Measurements from ENCODE around the gene DDA1. TPM values are rescaled to one million over a fixed set of nuclear protein-coding genes. Genes with fewer than 3 reads are reported as not detected.

Gene DDA1
- total RNA-seq, 2 experiments from 2014 or later = 44.1 to 46.7 TPM

DNA sequence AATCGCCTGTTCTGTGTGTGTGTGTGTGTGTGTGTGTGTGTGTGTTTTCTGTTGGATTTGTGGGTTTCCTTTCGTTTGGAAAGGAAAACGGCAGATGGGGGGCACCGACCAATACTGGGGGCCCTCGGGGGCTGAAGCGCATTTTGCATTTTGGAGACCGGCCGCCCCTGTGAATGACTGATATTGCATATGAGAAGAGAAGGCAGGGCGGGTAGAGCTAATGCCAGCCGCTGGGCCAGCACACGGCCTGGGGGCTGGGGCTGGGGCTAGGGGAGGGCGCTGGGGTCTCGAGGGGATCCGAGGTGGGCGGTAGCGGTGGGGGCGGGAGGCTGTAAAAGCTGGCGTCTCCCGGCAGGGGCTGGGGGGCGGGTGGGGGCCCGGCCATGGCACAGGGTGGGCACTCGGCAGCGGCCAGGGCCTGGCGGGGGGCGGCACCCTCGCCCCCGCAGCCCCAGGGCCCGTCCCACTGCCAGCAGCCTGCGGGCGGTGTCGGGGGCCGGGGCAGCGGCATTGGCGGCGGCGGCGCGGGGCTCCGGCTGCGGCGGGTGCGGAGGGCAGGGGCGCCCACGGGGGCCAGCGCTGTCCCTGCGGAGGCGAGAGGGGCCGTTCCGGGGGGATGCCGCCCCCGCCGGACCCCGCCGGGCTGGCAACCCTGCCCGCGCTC lies 14.1 kb downstream of the DDA1 start:
- no peak overlapping the region for H3K27ac Mint-ChIP-seq
- H3K4me3 Mint-ChIP-seq = peak overlapping the region; percentile 47
- ATAC-seq (ENCODE audit: low read depth) (no peak), DNase-seq (no peak)
- H3K36me3 Mint-ChIP-seq = peaks cover 5% of the 10 kb centered on the region
- peaks cover 5% of the 10 kb centered on the region for H3K4me1 Mint-ChIP-seq
- no peaks in the 10 kb centered on the region for H3K9me3 Mint-ChIP-seq
- no peaks in the 10 kb centered on the region for H3K27me3 Mint-ChIP-seq
- POLR2A ChIA-PET = interaction anchor here (2.3 kb wide), 1 partner anchor 10 kb away, joined by 10 read pairs; no protein-coding TSS in a partner anchor

DNA sequence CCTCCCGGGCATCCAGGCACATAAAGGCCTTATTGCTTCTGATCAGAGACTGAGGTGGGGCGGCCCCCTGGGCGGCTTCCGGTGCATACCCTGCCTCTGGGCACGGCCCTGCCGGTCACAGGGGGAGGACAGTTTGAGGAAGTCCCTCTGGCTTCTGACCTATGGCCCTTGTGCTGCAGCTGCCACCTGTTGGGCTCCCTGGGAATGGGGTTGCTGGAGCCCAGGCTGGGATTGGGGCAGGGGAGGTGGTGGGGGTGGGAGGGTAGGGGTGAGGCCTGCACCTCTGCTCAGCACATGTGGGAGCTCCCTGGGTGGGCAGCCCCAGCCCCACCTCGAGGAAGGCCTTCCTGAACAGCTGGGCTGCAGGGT lies 14.6 kb downstream of the DDA1 start:
- Mint-ChIP-seq H3K36me3 (peaks cover 5% of the 10 kb centered on the region), H3K9me3 (no peaks in the 10 kb centered on the region), H3K27ac (peak overlapping the region; percentile 42), H3K4me1 (peaks cover 5% of the 10 kb centered on the region), H3K4me3 (no peak overlapping the region), H3K27me3 (no peaks in the 10 kb centered on the region)
- DNase-seq (no peak), ATAC-seq (ENCODE audit: low read depth) (peak; percentile 29)
- POLR2A ChIA-PET = interaction anchor here (0.5 to 2.3 kb wide), 3 partner anchors 9 to 419 kb away, joined by 5 to 10 read pairs (median 5); partner anchors contain the start of gene DDA1

DNA sequence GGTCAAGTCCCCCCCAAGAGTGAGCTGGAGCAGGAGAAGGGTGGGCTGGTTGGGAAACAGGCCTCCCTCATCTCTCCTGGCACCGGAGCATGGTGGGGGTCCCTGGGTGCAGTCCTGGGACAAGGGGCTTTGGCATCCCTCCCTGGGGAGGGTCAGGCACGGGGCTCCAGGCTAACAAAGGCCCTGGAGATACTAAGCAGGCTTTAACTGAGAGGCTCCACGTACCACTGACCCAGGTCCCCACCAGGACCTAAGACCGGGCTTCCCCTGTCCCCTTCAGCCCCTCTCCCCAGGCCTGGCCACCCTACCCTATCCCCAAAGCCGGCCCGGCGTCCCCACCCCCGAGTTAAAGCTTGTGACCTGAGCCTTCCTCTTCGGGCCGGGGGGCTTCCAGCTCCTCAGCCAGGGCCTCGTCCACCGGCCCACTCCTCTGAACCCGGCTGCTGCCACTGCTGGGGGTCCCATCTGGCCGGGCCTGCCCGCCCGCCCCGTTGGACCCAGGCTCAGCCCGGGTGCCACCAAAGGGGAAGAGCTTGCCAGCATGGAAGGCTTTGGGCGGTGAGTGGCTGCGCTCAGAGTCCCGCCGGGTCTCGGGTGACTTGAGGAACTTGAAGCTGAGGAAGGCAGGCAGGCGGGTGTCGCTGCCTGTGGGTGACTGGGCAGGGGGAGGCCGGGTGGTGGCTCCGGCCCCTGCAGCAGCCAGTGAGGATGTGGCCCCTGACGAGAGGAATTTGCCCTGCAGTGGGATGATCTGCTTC lies 15.2 kb downstream of the DDA1 start:
- H3K4me1 Mint-ChIP-seq = peaks cover 6% of the 10 kb centered on the region
- ATAC-seq (ENCODE audit: low read depth) (no peak), DNase-seq (no peak)
- POLR2A ChIA-PET = interaction anchor here (0.5 to 2.3 kb wide), 3 partner anchors 9 to 418 kb away, joined by 5 to 10 read pairs (median 5); partner anchors contain the start of gene DDA1
- no peak overlapping the region for H3K27ac Mint-ChIP-seq
- no peak overlapping the region for H3K4me3 Mint-ChIP-seq
- no peaks in the 10 kb centered on the region for H3K27me3 Mint-ChIP-seq
- H3K36me3 Mint-ChIP-seq = peaks cover 5% of the 10 kb centered on the region
- no peaks in the 10 kb centered on the region for H3K9me3 Mint-ChIP-seq

DNA sequence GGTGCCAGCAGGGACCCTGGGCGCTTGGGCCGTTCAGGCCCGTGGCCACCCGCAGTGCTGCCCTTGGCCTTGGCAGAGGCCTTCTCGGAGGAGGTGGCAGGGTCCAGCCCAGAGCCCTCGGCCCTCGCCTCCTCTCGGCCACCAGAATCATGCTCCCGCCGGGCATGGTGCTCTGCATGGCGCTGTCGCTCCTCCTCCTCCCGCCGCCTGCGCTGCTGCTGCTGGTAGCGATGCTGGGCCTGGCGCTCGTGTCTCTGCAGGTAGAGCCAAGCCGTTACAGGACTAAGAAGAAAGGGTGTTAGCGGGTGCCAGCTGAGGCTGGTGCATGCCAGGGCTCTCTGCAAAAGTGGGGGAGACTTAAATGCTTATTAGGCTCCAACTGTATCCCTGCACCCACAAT lies 15.8 kb downstream of the DDA1 start:
- Mint-ChIP-seq H3K36me3 (peaks cover 3% of the 10 kb centered on the region), H3K4me1 (peaks cover 6% of the 10 kb centered on the region), H3K27me3 (no peaks in the 10 kb centered on the region), H3K27ac (no peak overlapping the region), H3K4me3 (no peak overlapping the region), H3K9me3 (no peaks in the 10 kb centered on the region)
- no peak for ATAC-seq (ENCODE audit: low read depth)
- POLR2A ChIA-PET = interaction anchor here (1.4 to 2.3 kb wide), 2 partner anchors 8 to 16 kb away, joined by 5 to 10 read pairs; partner anchors contain the start of gene DDA1
- no peak for DNase-seq

DNA sequence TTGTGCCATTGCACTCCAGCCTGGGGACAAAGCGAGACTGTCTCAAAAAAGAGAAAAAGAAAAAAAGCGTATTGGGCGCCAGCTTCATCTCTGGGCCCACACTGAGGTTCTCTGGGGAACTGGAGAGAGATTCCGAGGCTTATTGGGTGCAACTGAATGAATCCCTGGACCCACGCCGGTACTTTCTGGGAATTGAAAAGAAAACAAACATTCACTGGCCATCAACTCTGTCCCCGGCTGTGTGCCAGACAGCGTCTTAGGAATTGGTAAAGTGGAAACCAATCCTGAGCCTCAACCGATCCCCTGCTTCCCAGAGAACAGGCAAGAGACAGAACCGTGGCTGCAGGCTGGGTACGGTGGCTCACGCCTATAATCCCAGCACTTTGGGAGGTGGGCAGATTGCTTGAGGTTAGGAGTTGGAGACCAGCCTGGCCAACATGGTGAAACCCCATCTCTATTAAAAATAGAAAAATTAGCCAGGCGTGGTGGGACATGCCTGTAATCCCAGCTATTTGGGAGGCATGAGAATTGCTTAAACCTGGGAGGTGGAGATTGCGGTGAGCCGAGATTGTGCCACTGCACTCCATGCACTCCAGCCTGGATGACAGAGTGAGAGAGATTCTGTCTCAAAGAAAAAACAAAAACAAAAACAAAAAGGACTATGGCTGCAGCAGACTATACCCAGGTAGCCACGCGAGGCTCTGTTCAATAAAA lies 16.7 kb downstream of the DDA1 start:
- Mint-ChIP-seq H3K27me3 (peaks cover 5% of the 10 kb centered on the region), H3K27ac (no peak overlapping the region), H3K4me3 (no peak overlapping the region), H3K4me1 (peaks cover 6% of the 10 kb centered on the region), H3K36me3 (peaks cover 2% of the 10 kb centered on the region), H3K9me3 (no peaks in the 10 kb centered on the region)
- POLR2A ChIA-PET = interaction anchor here (0.9 kb wide), 1 partner anchor 11 kb away, joined by 5 read pairs; no protein-coding TSS in a partner anchor
- DNase-seq = no peak
- ATAC-seq (ENCODE audit: low read depth) = no peak

DNA sequence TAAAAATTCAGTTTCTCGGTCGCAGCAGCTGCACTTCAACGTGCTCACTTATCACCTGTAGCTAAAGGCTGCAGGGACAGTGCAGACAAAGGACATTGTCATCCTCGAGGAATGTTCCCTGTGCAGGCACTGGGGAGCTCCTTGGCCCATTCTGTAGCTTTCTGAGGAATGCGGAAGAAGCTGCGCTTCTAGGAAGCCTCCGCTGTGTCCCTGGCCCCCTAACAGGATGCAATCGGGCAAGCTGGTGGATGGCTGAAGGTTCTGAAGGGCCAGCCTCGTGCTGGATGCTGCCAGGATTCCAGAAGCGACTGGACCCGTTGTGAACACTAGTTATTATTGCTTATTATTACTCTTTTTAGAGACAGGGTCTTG lies 17.2 kb downstream of the DDA1 start:
- DNase-seq (no peak), ATAC-seq (ENCODE audit: low read depth) (no peak)
- H3K4me3 Mint-ChIP-seq = no peak overlapping the region
- H3K9me3 Mint-ChIP-seq = no peaks in the 10 kb centered on the region
- H3K4me1 Mint-ChIP-seq = peaks cover 6% of the 10 kb centered on the region
- H3K27me3 Mint-ChIP-seq = peaks cover 5% of the 10 kb centered on the region
- peaks cover 2% of the 10 kb centered on the region for H3K36me3 Mint-ChIP-seq
- H3K27ac Mint-ChIP-seq = no peak overlapping the region
- POLR2A ChIA-PET = interaction anchor here (0.9 to 3.9 kb wide), 2 partner anchors 10 to 17 kb away, joined by 5 to 26 read pairs; partner anchors contain the start of gene DDA1

DNA sequence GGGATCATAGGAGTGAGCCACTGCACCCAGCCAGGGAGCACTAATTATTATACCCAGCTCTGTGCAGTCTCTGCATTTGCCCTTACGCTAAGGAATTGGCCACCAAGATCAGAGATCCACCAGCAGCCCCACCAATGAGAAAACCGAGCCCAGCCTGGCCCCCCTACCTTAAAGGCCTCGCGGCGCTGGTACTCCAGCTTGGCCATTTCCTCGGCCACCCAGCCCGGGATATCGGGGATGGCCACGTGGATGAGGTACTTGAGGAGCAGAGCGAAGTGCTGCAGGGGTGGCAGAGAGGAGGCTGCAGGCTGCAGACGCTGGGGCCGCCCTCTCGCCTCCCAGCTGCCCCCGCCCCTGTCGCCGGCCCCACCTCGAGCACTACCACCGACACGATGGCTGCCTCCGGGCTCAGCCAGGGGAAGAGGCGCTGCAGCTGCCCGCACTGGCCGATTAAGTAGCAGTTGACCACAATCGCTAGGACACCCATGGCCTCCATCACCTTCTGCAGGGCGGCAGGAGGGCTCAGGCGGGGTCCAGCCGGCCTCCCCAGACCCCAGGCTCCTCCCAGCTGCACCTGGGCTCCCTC lies 17.8 kb downstream of the DDA1 start:
- Mint-ChIP-seq H3K27ac (no peak overlapping the region), H3K27me3 (peaks cover 5% of the 10 kb centered on the region), H3K4me3 (no peak overlapping the region), H3K4me1 (peaks cover 6% of the 10 kb centered on the region), H3K36me3 (peaks cover 2% of the 10 kb centered on the region), H3K9me3 (no peaks in the 10 kb centered on the region)
- no peak for DNase-seq
- no peak for ATAC-seq (ENCODE audit: low read depth)
- POLR2A ChIA-PET = interaction anchor here (0.9 to 3.9 kb wide), 2 partner anchors 9 to 18 kb away, joined by 5 to 26 read pairs; partner anchors contain the start of gene DDA1

DNA sequence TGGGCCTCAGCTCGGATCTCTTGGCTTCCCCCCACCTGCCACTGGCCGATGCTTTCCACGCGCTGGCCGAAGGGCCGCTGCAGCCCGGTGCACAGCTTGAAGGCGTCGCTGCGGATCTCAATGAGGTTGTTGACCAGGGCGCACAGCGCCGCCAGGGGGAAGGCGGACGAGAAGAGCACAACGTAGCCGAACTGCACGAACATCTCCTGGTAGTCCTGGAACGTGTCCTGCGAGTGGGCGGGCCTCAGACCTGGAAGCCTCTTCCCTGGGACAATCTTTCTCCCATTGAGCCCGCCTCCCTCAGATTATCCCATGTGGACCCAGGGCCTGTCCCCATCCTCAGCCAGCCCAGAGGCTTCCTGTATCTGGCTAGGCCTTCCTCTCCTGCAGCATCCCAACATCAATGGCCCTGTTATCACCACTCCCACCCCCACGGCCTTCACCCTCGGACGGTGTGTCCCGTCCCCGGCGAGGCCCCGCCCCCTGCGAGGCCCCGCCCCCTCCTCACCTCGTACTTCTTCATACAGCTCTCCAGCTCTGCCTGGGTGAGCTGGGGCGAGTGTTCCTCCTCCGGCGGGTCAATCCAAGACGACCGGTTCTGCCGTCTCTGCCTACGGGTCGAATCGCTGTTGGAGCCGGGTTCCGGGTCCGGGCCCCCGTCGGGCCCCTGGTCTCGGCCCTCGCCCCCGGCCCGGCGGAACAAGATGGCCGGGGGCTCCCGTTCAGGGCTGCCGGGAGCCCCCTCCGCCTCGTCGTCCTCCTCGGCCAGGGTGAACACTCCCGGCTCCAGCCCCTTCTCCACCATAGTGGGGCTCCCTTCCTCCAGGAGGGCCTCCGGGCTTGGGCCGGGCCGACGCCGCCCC lies 18.5 kb downstream of the DDA1 start:
- ATAC-seq (ENCODE audit: low read depth) (peak; percentile 39), DNase-seq (peak; percentile 65)
- Mint-ChIP-seq H3K36me3 (peaks cover 5% of the 10 kb centered on the region), H3K27me3 (peaks cover 5% of the 10 kb centered on the region), H3K4me3 (peak overlapping the region; percentile 60), H3K27ac (no peak overlapping the region), H3K4me1 (peaks cover 5% of the 10 kb centered on the region), H3K9me3 (no peaks in the 10 kb centered on the region)
- POLR2A ChIA-PET = interaction anchor here (1.0 to 3.9 kb wide), 2 partner anchors 10 to 19 kb away, joined by 3 to 26 read pairs; partner anchors contain the start of genes DDA1 and GTPBP3

DNA sequence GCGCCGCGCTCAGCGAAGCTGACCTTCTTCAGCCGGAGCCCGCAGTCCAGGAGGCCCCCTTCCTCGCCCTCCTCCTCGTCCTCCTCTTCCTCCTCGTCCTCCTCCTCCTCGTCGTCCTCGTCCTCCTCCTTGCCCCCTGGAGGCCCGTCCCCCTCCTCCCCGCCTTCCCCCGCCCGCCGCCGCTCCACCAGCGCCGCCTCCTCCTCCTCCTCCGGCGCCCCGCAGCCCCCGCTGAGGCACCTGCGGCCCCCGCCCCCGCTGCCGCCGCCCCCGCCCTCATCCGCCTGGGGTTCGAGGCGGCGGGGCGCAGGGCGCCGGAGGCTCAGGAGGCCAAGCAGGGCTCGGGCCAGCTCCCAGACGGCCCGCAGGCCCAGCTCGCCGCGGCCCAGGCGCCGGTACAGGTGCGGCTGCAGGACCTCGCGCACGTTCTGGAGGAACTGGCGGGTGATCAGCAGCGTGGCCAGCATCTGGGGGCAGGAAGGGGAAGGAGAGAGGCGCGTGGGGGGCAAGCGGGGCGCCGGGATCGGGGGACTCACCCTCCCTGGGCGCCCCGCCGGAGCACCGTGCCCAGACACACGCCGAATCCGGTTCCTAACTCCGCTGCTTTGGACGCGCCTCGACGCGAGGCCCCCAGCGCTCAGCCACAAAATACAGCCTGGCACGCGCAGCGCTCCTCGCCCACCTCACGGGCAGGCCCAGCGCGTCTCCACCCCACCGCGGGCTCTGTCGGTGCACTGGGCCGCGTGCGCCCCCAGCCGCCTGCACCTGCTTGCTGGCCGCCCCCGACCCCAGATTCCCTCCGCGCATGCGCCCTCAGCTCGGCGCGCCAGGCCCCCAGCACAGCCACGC lies 19.4 kb downstream of the DDA1 start:
- Mint-ChIP-seq H3K27ac (no peak overlapping the region), H3K9me3 (no peaks in the 10 kb centered on the region), H3K36me3 (peaks cover 5% of the 10 kb centered on the region), H3K27me3 (peaks cover 5% of the 10 kb centered on the region), H3K4me1 (peaks cover 4% of the 10 kb centered on the region), H3K4me3 (peak overlapping the region; percentile 60)
- POLR2A ChIA-PET = interaction anchor here (1.0 to 3.9 kb wide), 2 partner anchors 9 to 19 kb away, joined by 3 to 26 read pairs; partner anchors contain the start of genes DDA1 and GTPBP3
- DNase-seq (peak; percentile 59), ATAC-seq (ENCODE audit: low read depth) (peak; percentile 29)

DNA sequence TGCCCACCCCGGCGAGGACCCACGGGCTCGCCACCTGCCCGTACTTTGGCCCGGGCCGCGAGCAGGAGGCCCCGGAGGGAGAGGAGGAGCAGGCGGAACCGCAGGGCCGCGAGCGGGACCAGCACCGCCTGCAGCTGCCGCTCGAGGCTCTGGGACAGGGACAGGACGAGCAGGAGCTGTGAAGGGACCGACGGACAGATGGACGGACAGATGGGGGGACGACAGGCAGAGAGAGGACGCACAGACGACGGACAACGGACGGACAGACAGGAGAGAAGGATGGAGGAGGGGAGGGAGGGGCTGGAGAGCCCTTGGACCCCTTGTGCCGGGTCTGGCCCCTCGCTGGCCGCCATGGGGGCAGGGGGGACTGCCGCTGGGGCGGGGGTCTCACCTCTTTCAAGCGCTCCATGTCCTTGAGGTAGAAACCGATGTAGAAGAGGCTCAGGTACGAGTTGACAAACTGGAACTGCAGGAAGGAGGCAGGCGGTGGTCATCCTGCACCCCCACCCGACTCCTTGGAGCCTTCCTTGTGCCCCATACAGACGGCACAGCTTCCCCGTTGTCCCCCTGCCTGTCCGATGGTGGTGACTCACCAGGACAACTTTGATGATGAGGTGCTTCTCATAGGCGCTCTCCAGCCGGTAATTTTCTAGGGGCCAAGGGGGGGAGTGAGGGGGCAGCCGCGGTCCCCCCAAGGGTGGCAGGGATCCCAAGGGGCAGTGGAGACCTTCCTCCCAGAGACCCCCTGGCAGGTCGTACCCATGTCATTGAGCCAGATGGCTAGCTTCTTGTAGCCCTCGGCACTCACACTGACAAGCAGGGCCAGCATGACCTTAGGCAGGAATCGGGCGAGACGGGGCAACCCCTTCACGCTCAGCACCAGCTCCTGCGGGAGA lies 20.3 kb downstream of the DDA1 start:
- ATAC-seq (ENCODE audit: low read depth) (no peak), DNase-seq (no peak)
- Mint-ChIP-seq H3K27me3 (peaks cover 5% of the 10 kb centered on the region), H3K4me1 (peaks cover 7% of the 10 kb centered on the region), H3K27ac (no peak overlapping the region), H3K9me3 (no peaks in the 10 kb centered on the region), H3K4me3 (no peak overlapping the region), H3K36me3 (peaks cover 7% of the 10 kb centered on the region)
- POLR2A ChIA-PET = interaction anchor here (3.9 kb wide), 1 partner anchor 20 kb away, joined by 26 read pairs; the partner anchor contains the start of gene DDA1

All from activated naive CD8-positive, alpha-beta T cell treated with anti-CD3 and anti-CD28 coated beads, Interleukin-2, amount 10 ng/mL, durations not matched to agents 7 days and 5 days (primary cell).